ENCODE results near the gene TUBE1. TPM values are rescaled to one million over a fixed set of nuclear protein-coding genes. Genes with fewer than 3 reads are reported as not detected.

Gene TUBE1
- total and polyA plus RNA-seq, 2 experiments from 2014 or later = 26.3 to 27.7 TPM

GRCh38 chr6:112040956-112041355, 46.3 kb downstream of the TUBE1 start:
- Mint-ChIP-seq H3K4me1 (peaks cover 17% of the 10 kb centered on the region), H3K27ac (peak overlapping the region; percentile 39; the same call in 1 of the 2 replicates), H3K36me3 (ENCODE audit: low read depth) (no peaks in the 10 kb centered on the region), H3K27me3 (ENCODE audit: insufficient read depth, low read depth, poor library complexity) (peaks cover 1% of the 10 kb centered on the region), H3K9me3 (no peaks in the 10 kb centered on the region), H3K4me3 (no peak overlapping the region)
- Histone ChIP-seq H3K27me3 (ENCODE audit: insufficient read depth) (no peaks in the 10 kb centered on the region), H3K4me2 (no peak overlapping the region), H3K36me3 (ENCODE audit: insufficient read depth) (no peaks in the 10 kb centered on the region), H2AFZ (no peak overlapping the region), H3K9me2 (ENCODE audit: insufficient read depth) (peaks cover 3% of the 10 kb centered on the region; the same call in 1 of the 2 replicates), H3K27ac (ENCODE audit: low read depth) (no peak overlapping the region), H3K4me1 (ENCODE audit: insufficient read depth) (0 out of 2 replicates have a peak, but pooled peaks cover 3% of the 10 kb centered on the region), H3F3A (replicated peaks; ENCODE audit: low read depth) (no peaks in the 10 kb centered on the region), H3K79me2 (replicated peaks; ENCODE audit: insufficient read depth) (no peaks in the 10 kb centered on the region), H3K4me3 (no peak overlapping the region), H4K20me1 (replicated peaks; ENCODE audit: insufficient read depth) (no peaks in the 10 kb centered on the region)
- ATAC-seq = no peak
- TF ChIP-seq CTCF (conservative IDR thresholded peaks at IDR 0.05; ENCODE audit: low read depth in 2 of 2) (no peak), REST (IDR thresholded peaks at IDR 0.05; ENCODE audit: unreplicated experiment) (no peak), CREB1 (CRISPR knock-in tag; IDR thresholded peaks at IDR 0.05; ENCODE audit: low read depth) (no peak), EZH2 (IDR thresholded peaks at IDR 0.05; ENCODE audit: low read depth, unreplicated experiment) (no peak), JUNB (IDR thresholded peaks at IDR 0.05; ENCODE audit: unreplicated experiment) (no peak), ETS1 (IDR thresholded peaks at IDR 0.05) (no peak), ZNF462 (CRISPR knock-in tag; IDR thresholded peaks at IDR 0.05) (no peak), ZNF114 (CRISPR knock-in tag; IDR thresholded peaks at IDR 0.05) (no peak), NANOG (IDR thresholded peaks at IDR 0.05; ENCODE audit: borderline replicate concordance) (no peak), EZH2phosphoT487 (IDR thresholded peaks at IDR 0.05; ENCODE audit: unreplicated experiment) (no peak), STAT1 (IDR thresholded peaks at IDR 0.05; ENCODE audit: unreplicated experiment) (no peak), POLR2AphosphoS5 (IDR thresholded peaks at IDR 0.05; ENCODE audit: low read depth) (no peak)
- no peak for DNase-seq (ENCODE audit: low spot score)
